OCI-LY3 (cell line): ENCODE measurements around the gene XIAP.

Experiments
- H2AFZ ChIP-seq: fragments of 200-600, 300-600 bp; shearing (Covaris generic); 2 replicates; pipeline ENCODE4 v1.6.0; 2014; ENCODE audit warnings: antibody characterized with exemption, low read depth, low read length
- H3K27ac ChIP-seq: fragments of 200-600, 300-600 bp; sonication (generic); 2 replicates; pipeline ENCODE4 v1.5.1; 2014; ENCODE audit warnings: mild to moderate bottlenecking, low read length, moderate library complexity, mixed read lengths
- H3K27me3 ChIP-seq: fragments of 200-600, 300-600 bp; sonication (generic); 2 replicates; pipeline ENCODE4 v1.6.1; 2014; ENCODE audit warnings: low read depth, low read length, mixed read lengths
- H3K36me3 ChIP-seq: fragments of 200-600, 300-600 bp; sonication (generic); replicated peaks from 2 replicates; pipeline ENCODE3; 2014; ENCODE audit warnings: low read depth, low read length, mixed read lengths
- H3K4me1 ChIP-seq: fragments of 300-600, 200-600 bp; sonication (generic); 2 replicates; pipeline ENCODE4 v1.6.1; 2014; ENCODE audit warnings: low read length, mixed read lengths
- H3K4me2 ChIP-seq: fragments of 200-600, 300-600 bp; sonication (generic); 2 replicates; pipeline ENCODE4 v1.6.1; 2014; ENCODE audit warnings: low read length, mixed read lengths
- H3K4me3 ChIP-seq: fragments of 300-600, 200-600 bp; sonication (generic); 2 replicates; pipeline ENCODE4 v1.5.1; 2014; ENCODE audit warnings: antibody characterized with exemption, mild to moderate bottlenecking, low read length, moderate library complexity
- H3K79me2 ChIP-seq: fragments of 300-600, 200-600 bp; shearing (Covaris generic); 2 replicates; pipeline ENCODE4 v1.6.1; 2014; ENCODE audit warnings: mild to moderate bottlenecking, low read length, mixed read lengths
- H3K9ac ChIP-seq: fragments of 300-600, 200-600 bp; shearing (Covaris generic); 2 replicates; pipeline ENCODE4 v1.6.0; 2014; ENCODE audit warnings: mild to moderate bottlenecking, low read length, moderate library complexity
- H3K9me3 ChIP-seq: fragments of 200-600, 300-600 bp; shearing (Covaris generic); 2 replicates; pipeline ENCODE4 v1.6.1; 2014; ENCODE audit warnings: low read length, mixed read lengths; ENCODE audit not compliant: insufficient read depth
- H4K20me1 ChIP-seq: fragments of 200-600, 300-600 bp; sonication (generic); 2 replicates; pipeline ENCODE4 v1.6.1; 2016; ENCODE audit warnings: low read length, mixed read lengths; ENCODE audit not compliant: insufficient read depth
- CTCF ChIP-seq: fragments of 200-600, 300-600 bp; sonication (generic); IDR thresholded peaks from 2 replicates; pipeline ENCODE4 v1.5.1; 2014; ENCODE audit warnings: antibody characterized with exemption, low read length, low read depth
- EZH2phosphoT487 ChIP-seq: fragments of 200-600 bp; shearing (Covaris generic); IDR thresholded peaks from 2 replicates; pipeline ENCODE4 v1.6.1; 2018; ENCODE audit warnings: antibody characterized with exemption, mixed run types, low read depth

XIAP gene

GRCh38 chrX:123918106-123918721, 58.4 kb downstream of the XIAP start:
- Histone ChIP-seq H3K79me2 (no peaks in the 10 kb centered on the region), H3K9me3 (no peaks in the 10 kb centered on the region), H3K36me3 (no peaks in the 10 kb centered on the region), H3K4me2 (no peak overlapping the region), H4K20me1 (no peaks in the 10 kb centered on the region), H2AFZ (no peak overlapping the region), H3K27me3 (no peaks in the 10 kb centered on the region), H3K4me1 (no peaks in the 10 kb centered on the region), H3K27ac (no peak overlapping the region), H3K9ac (no peak overlapping the region), H3K4me3 (no peak overlapping the region)
- no peak for TF ChIP-seq EZH2phosphoT487
- no peak for TF ChIP-seq CTCF

GRCh38 chrX:123920105-123920785, 60.4 kb downstream of the XIAP start:
- no peak for TF ChIP-seq EZH2phosphoT487
- H3K4me1 ChIP-seq = no peaks in the 10 kb centered on the region

GRCh38 chrX:123923211-123923610, 63.4 kb downstream of the XIAP start:
- H3K9me3 ChIP-seq = no peaks in the 10 kb centered on the region

More at GRCh38 chrX:123920105-123920785, 60.4 kb downstream of the XIAP start:
- Histone ChIP-seq H4K20me1 (no peaks in the 10 kb centered on the region), H3K27me3 (no peaks in the 10 kb centered on the region), H3K4me2 (no peak overlapping the region), H3K9me3 (no peaks in the 10 kb centered on the region), H2AFZ (no peak overlapping the region), H3K27ac (no peak overlapping the region), H3K79me2 (no peaks in the 10 kb centered on the region), H3K36me3 (no peaks in the 10 kb centered on the region), H3K4me3 (no peak overlapping the region), H3K9ac (no peak overlapping the region)

GRCh38 chrX:123924186-123924585, 64.3 kb downstream of the XIAP start:
- H3K9me3 ChIP-seq = no peaks in the 10 kb centered on the region
- no peak for TF ChIP-seq EZH2phosphoT487
- TF ChIP-seq CTCF = no peak
- H4K20me1 ChIP-seq = no peaks in the 10 kb centered on the region
- H3K9ac ChIP-seq = no peak overlapping the region
- no peak overlapping the region for H3K4me2 ChIP-seq
- H3K79me2 ChIP-seq = no peaks in the 10 kb centered on the region
- H3K4me3 ChIP-seq = no peak overlapping the region
- no peak overlapping the region for H3K27ac ChIP-seq
- H2AFZ ChIP-seq = no peak overlapping the region
- H3K27me3 ChIP-seq = no peaks in the 10 kb centered on the region
- H3K36me3 ChIP-seq = no peaks in the 10 kb centered on the region
- no peaks in the 10 kb centered on the region for H3K4me1 ChIP-seq

More at GRCh38 chrX:123923211-123923610, 63.4 kb downstream of the XIAP start:
- TF ChIP-seq EZH2phosphoT487 (no peak), CTCF (no peak)
- H2AFZ ChIP-seq = no peak overlapping the region
- H3K27me3 ChIP-seq = no peaks in the 10 kb centered on the region
- no peaks in the 10 kb centered on the region for H3K79me2 ChIP-seq
- no peak overlapping the region for H3K9ac ChIP-seq
- H3K4me2 ChIP-seq = no peak overlapping the region
- H4K20me1 ChIP-seq = no peaks in the 10 kb centered on the region
- no peaks in the 10 kb centered on the region for H3K36me3 ChIP-seq
- no peaks in the 10 kb centered on the region for H3K4me1 ChIP-seq
- no peak overlapping the region for H3K4me3 ChIP-seq
- H3K27ac ChIP-seq = no peak overlapping the region
